HepG2 (cell line): Measurements from ENCODE around the gene NCKAP1. TPM values are rescaled to one million over a fixed set of nuclear protein-coding genes. Genes with fewer than 3 reads are reported as not detected.

ENCODE experiments used
- CREB3 ChIP-seq: sonication (generic); formaldehyde crosslinking; IDR thresholded peaks from 2 replicates; pipeline ENCODE4 v1.5.0; 2020; ENCODE audit warnings: missing genetic modification reagents
- HBP1 ChIP-seq: IDR thresholded peaks from 2 replicates; pipeline ENCODE4 v1.6.1; 2016; ENCODE audit warnings: low read depth, control low read depth
- IKZF1 ChIP-seq: fragments of 450-650 bp; IDR thresholded peaks from 2 replicates; pipeline ENCODE4 v1.7.1; 2016
- JARID2 ChIP-seq: sonication (generic); formaldehyde crosslinking; IDR thresholded peaks from 2 replicates; pipeline ENCODE4 v1.8.1; 2023; ENCODE audit warnings: missing genetic modification reagents, inconsistent platforms; ENCODE audit not compliant: insufficient replicate concordance
- KDM2A ChIP-seq: sonication (generic); formaldehyde crosslinking; IDR thresholded peaks from 2 replicates; pipeline ENCODE4 v1.4.0; 2020; ENCODE audit warnings: low read depth, missing genetic modification reagents, borderline replicate concordance
- KLF15 ChIP-seq: sonication (generic); formaldehyde crosslinking; IDR thresholded peaks from 2 replicates; pipeline ENCODE4 v1.8.1; 2023; ENCODE audit warnings: borderline replicate concordance, mild to moderate bottlenecking, inconsistent platforms, missing genetic modification reagents, mixed read lengths
- MED13 ChIP-seq: sonication (generic); formaldehyde crosslinking; IDR thresholded peaks from 2 replicates; pipeline ENCODE4 v1.5.0; 2020; ENCODE audit warnings: missing genetic modification reagents
- MTA3 ChIP-seq: sonication (generic); formaldehyde crosslinking; IDR thresholded peaks from 2 replicates; pipeline ENCODE4 v1.4.0; 2020; ENCODE audit warnings: missing genetic modification reagents
- PLSCR1 ChIP-seq: sonication (generic); formaldehyde crosslinking; IDR thresholded peaks from 2 replicates; pipeline ENCODE4 v1.5.0; 2020; ENCODE audit warnings: missing genetic modification reagents, mild to moderate bottlenecking, borderline replicate concordance
- POGK ChIP-seq: sonication (generic); formaldehyde crosslinking; conservative IDR thresholded peaks from 2 replicates; pipeline ENCODE4 v1.8.0; 2022; ENCODE audit warnings: mild to moderate bottlenecking, moderate library complexity, missing genetic modification reagents
- PRPF4 ChIP-seq: fragments of 200-400 bp; formaldehyde crosslinking; IDR thresholded peaks from 2 replicates; pipeline ENCODE4 v1.6.1; 2016; ENCODE audit warnings: low read length, low read depth; ENCODE audit not compliant: poor library complexity, severe bottlenecking
- SETDB1 ChIP-seq: sonication (generic); formaldehyde crosslinking; IDR thresholded peaks from 2 replicates; pipeline ENCODE4 v1.5.1; 2020; ENCODE audit warnings: missing genetic modification reagents, mild to moderate bottlenecking, borderline replicate concordance
- SP140L ChIP-seq: sonication (generic); formaldehyde crosslinking; IDR thresholded peaks from 2 replicates; pipeline ENCODE4 v1.4.0; 2020; ENCODE audit warnings: missing genetic modification reagents, borderline replicate concordance
- SUZ12 ChIP-seq: fragments of 150-350 bp; IDR thresholded peaks from 2 replicates; pipeline ENCODE4 v1.6.1; 2014; ENCODE audit warnings: low read depth, low read length
- TEF ChIP-seq: sonication (generic); formaldehyde crosslinking; IDR thresholded peaks from 2 replicates; pipeline ENCODE4 v1.5.0; 2020; ENCODE audit warnings: missing genetic modification reagents
- ZMYM2 ChIP-seq: sonication (generic); formaldehyde crosslinking; IDR thresholded peaks from 2 replicates; pipeline ENCODE4 v1.8.0; 2022; ENCODE audit warnings: mild to moderate bottlenecking, missing genetic modification reagents
- ZNF724P ChIP-seq: sonication (generic); formaldehyde crosslinking; IDR thresholded peaks from 2 replicates; pipeline ENCODE4 v1.8.0; 2022; ENCODE audit warnings: missing genetic modification reagents, borderline replicate concordance
- ZNF749 ChIP-seq: sonication (generic); formaldehyde crosslinking; IDR thresholded peaks from 2 replicates; pipeline ENCODE4 v1.8.0; 2022; ENCODE audit warnings: mild to moderate bottlenecking, missing genetic modification reagents, moderate library complexity, borderline replicate concordance
- ZNF772 ChIP-seq: sonication (generic); formaldehyde crosslinking; IDR thresholded peaks from 2 replicates; pipeline ENCODE4 v1.5.0; 2020; ENCODE audit warnings: mild to moderate bottlenecking, missing genetic modification reagents
- ZNF780A ChIP-seq: sonication (generic); formaldehyde crosslinking; IDR thresholded peaks from 2 replicates; pipeline ENCODE4 v1.8.0; 2022; ENCODE audit warnings: mild to moderate bottlenecking, missing genetic modification reagents, moderate library complexity
- ZNF788 ChIP-seq: sonication (generic); formaldehyde crosslinking; IDR thresholded peaks from 2 replicates; pipeline ENCODE4 v1.5.0; 2020; ENCODE audit warnings: mild to moderate bottlenecking, missing genetic modification reagents, borderline replicate concordance
- ZNF883 ChIP-seq: sonication (generic); formaldehyde crosslinking; IDR thresholded peaks from 2 replicates; pipeline ENCODE4 v1.5.1; 2020; ENCODE audit warnings: mild to moderate bottlenecking, missing genetic modification reagents; ENCODE audit errors: not compliant biosample characterization
- polyA plus RNA-seq, 8 experiments: library from polyadenylated mRNA; depleted of rRNA in 3 of 8; stranded (reverse) in 7 of 8; unstranded in 1 of 8; fragments of >200 nt; fragmentation: Illumina TruSeq in 4 of 8; extraction: Trizol in 4 of 8; gene quantifications; 2 replicates each; pipeline versions ENCODE4 v1.2.1 to v1.2.3, GENCODE V29; 2011 to 2016; ENCODE audit warnings: low read depth in 4 of 8, missing spikeins in 1 of 8, mixed read lengths in 1 of 8; ENCODE audit not compliant: insufficient read depth in 1 of 8
- total RNA-seq, 5 experiments: library from RNA; depleted of rRNA; stranded (reverse); fragments of >200 nt; fragmentation: Illumina TruSeq; extraction: Trizol; gene quantifications; 2 replicates each; pipeline ENCODE4 v1.2.3, GENCODE V29; 2016; ENCODE audit warnings: low read depth in 1 of 5

Gene NCKAP1
- total and polyA plus RNA-seq, 2 of the 13 experiments (the other 11 are each of a cell fraction or from before 2014, with no cell fraction given) = 72.1 to 96.3 TPM

- no peak for TF ChIP-seq PLSCR1 (CRISPR knock-in tag)
- no peak for TF ChIP-seq ZNF780A (CRISPR knock-in tag)
- peak; percentile 51; the same call in 1 of the 2 replicates for TF ChIP-seq KLF15 (CRISPR knock-in tag)
- no peak for TF ChIP-seq MED13 (CRISPR knock-in tag)
- TF ChIP-seq CREB3 (CRISPR knock-in tag) = 0 out of 2 replicates have a peak, but pooled peaks have one; percentile 69
- peak; percentile 4 for TF ChIP-seq ZNF883 (CRISPR knock-in tag)
- no peak for TF ChIP-seq ZNF788 (CRISPR knock-in tag)
- TF ChIP-seq ZNF724P (CRISPR knock-in tag) = no peak; the same call in 1 of the 2 replicates
- TF ChIP-seq KDM2A (CRISPR knock-in tag) = peak; percentile 58
- TF ChIP-seq POGK (CRISPR knock-in tag) = peak; percentile 66; the same call in 1 of the 2 replicates
- no peak for TF ChIP-seq ZNF749
- no peak; the same call in 1 of the 2 replicates for TF ChIP-seq ZMYM2 (CRISPR knock-in tag)
- no peak for TF ChIP-seq PRPF4
- TF ChIP-seq JARID2 (CRISPR knock-in tag) = no peak
- TF ChIP-seq SETDB1 (CRISPR knock-in tag) = no peak
- TF ChIP-seq IKZF1 = no peak
- TF ChIP-seq TEF (CRISPR knock-in tag) = no peak
- no peak for TF ChIP-seq SUZ12
- no peak for TF ChIP-seq ZNF772
- no peak for TF ChIP-seq SP140L
- TF ChIP-seq MTA3 (CRISPR knock-in tag) = no peak
- TF ChIP-seq HBP1 (CRISPR knock-in tag) = no peak
Observed at GRCh38 chr2:183038341-183039300, at the start of gene NCKAP1 (continued).
